NB4 (cell line): ENCODE results near the gene FOXJ3.

Source experiments
- DNase-seq: peaks from one replicate; pipeline ENCODE4 v3.0.0; 2010; ENCODE audit warnings: low read depth
- H3K4me3 ChIP-seq: one replicate; pipeline ENCODE4 v1.5.1; 2011; ENCODE audit warnings: mild to moderate bottlenecking, low read depth, low read length, moderate library complexity
- CTCF ChIP-seq: IDR thresholded peaks from one replicate; pipeline ENCODE4 v1.5.1; 2012; ENCODE audit warnings: low read depth, low read length
- MYC ChIP-seq: IDR thresholded peaks from 2 replicates; pipeline ENCODE4 v1.6.1; 2011; ENCODE audit warnings: low read depth, low read length
- POLR2A ChIP-seq: IDR thresholded peaks from 2 replicates; pipeline ENCODE4 v1.6.1; 2011; ENCODE audit warnings: mild to moderate bottlenecking; ENCODE audit not compliant: insufficient read length; ENCODE audit errors: extremely low read depth
- TF ChIP-seq, protein P1 (sequence below): IDR thresholded peaks from 2 replicates; pipeline ENCODE4 v1.6.1; 2011; ENCODE audit warnings: low read depth, low read length

FOXJ3 gene

GRCh38 chr1:42335050-42335808, at the start of gene FOXJ3:
Gene FOXJ3, minus strand, starts transcription at chr1:42335235. Its CDS starts 24,142 bp downstream, at chr1:42311093.
- TF ChIP-seq POLR2A (peak; percentile 82), CTCF (no peak), MYC (peak; percentile 66; the same call in 1 of the 2 replicates)
- TF ChIP-seq, protein P1, sequence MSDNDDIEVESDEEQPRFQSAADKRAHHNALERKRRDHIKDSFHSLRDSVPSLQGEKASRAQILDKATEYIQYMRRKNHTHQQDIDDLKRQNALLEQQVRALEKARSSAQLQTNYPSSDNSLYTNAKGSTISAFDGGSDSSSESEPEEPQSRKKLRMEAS, result peak; percentile 50
- H3K4me3 ChIP-seq, result peak within 1 kb of the TSS; percentile 86
- DNase-seq, result peak; percentile 97

- no peak for DNase-seq
- TF ChIP-seq, protein P1, result no peak
- no peak for TF ChIP-seq POLR2A
- no peak for TF ChIP-seq MYC
- TF ChIP-seq CTCF, result no peak
- H3K4me3 ChIP-seq, result no peak overlapping the region
These were observed 46.2 kb upstream of the FOXJ3 start for GRCh38 chr1:42381280-42381673.

DNA sequence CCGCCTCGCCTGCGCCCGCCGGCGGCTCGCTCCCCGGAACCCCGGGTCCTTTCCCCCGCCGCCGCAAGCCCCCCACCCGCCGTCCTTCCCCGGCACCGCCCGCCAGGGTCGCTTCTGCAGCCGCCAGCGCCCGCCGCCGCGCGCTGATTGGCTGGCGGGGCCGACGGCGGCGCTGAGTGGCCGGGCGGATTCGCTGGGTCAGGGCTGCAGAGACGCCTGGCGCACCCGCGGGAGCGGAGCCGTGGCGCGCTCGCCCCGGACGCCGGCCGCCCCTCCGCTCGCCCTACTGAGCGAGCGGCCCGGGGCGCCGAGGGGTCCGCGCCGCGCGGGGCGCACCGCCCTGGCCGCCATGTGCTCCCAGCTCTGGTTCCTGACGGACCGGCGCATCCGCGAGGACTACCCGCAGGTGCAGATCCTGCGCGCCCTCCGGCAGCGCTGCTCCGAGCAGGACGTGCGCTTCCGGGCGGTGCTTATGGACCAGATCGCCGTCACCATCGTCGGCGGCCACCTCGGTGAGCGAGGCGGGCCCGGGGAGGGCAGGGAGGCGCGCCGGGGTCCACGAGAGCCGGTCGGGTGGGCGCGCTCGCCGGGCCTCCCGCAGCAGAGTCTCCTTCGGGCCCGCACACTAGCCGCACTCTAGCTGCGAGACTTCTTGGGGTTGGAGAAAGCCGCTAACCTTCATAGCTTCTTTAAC, 45.7 kb upstream of the FOXJ3 start, which contains the start of gene RIMKLA:
Gene RIMKLA, plus strand, starts transcription at position 207 of the 694 bp plus-strand sequence. Its CDS starts 143 bp downstream, at position 350.
- TF ChIP-seq CTCF (no peak), MYC (no peak), POLR2A (no peak)
- TF ChIP-seq, protein P1, result no peak
- DNase-seq, result peak; percentile 50
- H3K4me3 ChIP-seq, result no peak within 1 kb of the TSS

- no peak overlapping the region for H3K4me3 ChIP-seq
- no peak for TF ChIP-seq CTCF
- DNase-seq, result peak; percentile 51
These were observed 45.0 kb upstream of the FOXJ3 start for GRCh38 chr1:42379794-42380585.

DNA sequence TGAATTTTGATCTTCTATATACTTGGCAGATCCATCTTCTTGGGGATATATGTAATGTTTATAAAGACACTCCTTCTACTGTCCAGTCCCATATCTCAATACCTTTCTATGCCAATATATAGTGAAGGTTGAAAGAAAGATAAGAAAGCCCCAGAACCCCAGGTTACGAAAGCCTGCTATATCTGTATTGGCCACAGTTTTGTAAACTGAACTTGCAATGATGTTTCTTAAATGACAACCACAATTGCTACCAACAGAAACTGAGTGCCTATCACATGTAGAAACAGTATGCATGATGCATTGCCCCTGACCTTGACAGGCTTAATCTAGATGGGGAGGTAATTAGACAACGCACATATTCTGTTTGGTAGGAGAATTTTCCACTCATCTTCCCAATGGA, 37.8 kb upstream of the FOXJ3 start:
- H3K4me3 ChIP-seq, result no peak overlapping the region
- DNase-seq, result no peak

More for the DNA sequence above, 37.8 kb upstream of the FOXJ3 start:
- TF ChIP-seq MYC (no peak), CTCF (no peak), POLR2A (no peak)
- TF ChIP-seq, protein P1, result no peak
